Upper lobe of right lung (tissue), 1 donor: Measurements from ENCODE around the gene SAP30BP. TPM values are rescaled to one million over a fixed set of nuclear protein-coding genes. Genes with fewer than 3 reads are reported as not detected.

ENCODE experiments used
- ATAC-seq: fragments of 200-7000 bp; cut with Tn5 transposase; one replicate; pipeline ENCODE4 v1.9.1; 2020; ENCODE audit warnings: mild to moderate bottlenecking, moderate library complexity
- DNase-seq: peaks from one replicate; pipeline ENCODE4 v3.0.0-alpha.2; 2020
- H3K27ac ChIP-seq: fragments of 200-600 bp; one replicate; pipeline ENCODE4 v1.8.0; 2022
- H3K27me3 ChIP-seq: fragments of 200-600 bp; one replicate; pipeline ENCODE4 v1.8.0; 2022; ENCODE audit warnings: mild to moderate bottlenecking
- H3K36me3 ChIP-seq: fragments of 200-600 bp; one replicate; pipeline ENCODE4 v1.8.0; 2022
- H3K4me1 ChIP-seq: fragments of 200-600 bp; one replicate; pipeline ENCODE4 v1.8.0; 2022
- H3K4me3 ChIP-seq: fragments of 200-600 bp; one replicate; pipeline ENCODE4 v1.8.0; 2022; ENCODE audit warnings: mild to moderate bottlenecking
- H3K9me3 ChIP-seq: fragments of 200-600 bp; one replicate; pipeline ENCODE4 v1.8.0; 2022
- CTCF ChIP-seq: fragments of 200-600 bp; IDR thresholded peaks from one replicate; pipeline ENCODE4 v1.8.0; 2022; ENCODE audit warnings: antibody characterized with exemption
- intact Hi-C: fragments of 100-400 bp; cut with DNase I; formaldehyde crosslinking; loops from one replicate; pipeline ENCODE4 v1.11.0; 2022
- total RNA-seq: library from RNA; stranded (reverse); fragmentation: NEBNext Ultra II Directional; extraction: Animal tissue kit (Norgen Biotek cat#: 25700); gene quantifications from one replicate; pipeline ENCODE4 v1.2.1, GENCODE V29; 2021
- donor health status: DM: no; HTN: yes; CAD: no; lungs with severe emphysema.

SAP30BP gene
- total RNA-seq, 1 donor from 2014 or later = 71.4 TPM

- intact Hi-C loops = no loop called here
- H3K36me3 ChIP-seq = peaks cover 62% of the 10 kb centered on the region
- ATAC-seq = no peak
Measured at GRCh38 chr17:75622771-75623273, 44.3 kb upstream of the SAP30BP start.

GRCh38 chr17:75623386-75623785, 43.8 kb upstream of the SAP30BP start:
- Histone ChIP-seq H3K4me1 (no peaks in the 10 kb centered on the region), H3K9me3 (no peaks in the 10 kb centered on the region), H3K27me3 (no peaks in the 10 kb centered on the region), H3K4me3 (no peak overlapping the region), H3K36me3 (peaks cover 56% of the 10 kb centered on the region), H3K27ac (no peak overlapping the region)
- no peak for TF ChIP-seq CTCF
- intact Hi-C loops = no loop called here
- DNase-seq = no peak
- ATAC-seq = no peak

More at GRCh38 chr17:75622771-75623273, 44.3 kb upstream of the SAP30BP start:
- Histone ChIP-seq H3K4me3 (no peak overlapping the region), H3K27me3 (no peaks in the 10 kb centered on the region), H3K4me1 (no peaks in the 10 kb centered on the region), H3K27ac (no peak overlapping the region), H3K9me3 (no peaks in the 10 kb centered on the region)
- TF ChIP-seq CTCF = no peak
- DNase-seq = no peak

- intact Hi-C loops = no loop called here
- no peak overlapping the region for H3K27ac ChIP-seq
- no peaks in the 10 kb centered on the region for H3K4me1 ChIP-seq
- ATAC-seq (no peak), DNase-seq (no peak)
- no peaks in the 10 kb centered on the region for H3K9me3 ChIP-seq
- TF ChIP-seq CTCF = no peak
- H3K27me3 ChIP-seq = no peaks in the 10 kb centered on the region
- H3K4me3 ChIP-seq = no peak overlapping the region
- H3K36me3 ChIP-seq = peaks cover 50% of the 10 kb centered on the region
Measured at GRCh38 chr17:75624021-75624420, 43.1 kb upstream of the SAP30BP start.

GRCh38 chr17:75624714-75625345, 42.3 kb upstream of the SAP30BP start:
- H3K4me1 ChIP-seq = no peaks in the 10 kb centered on the region
- no peaks in the 10 kb centered on the region for H3K27me3 ChIP-seq
- H3K9me3 ChIP-seq = no peaks in the 10 kb centered on the region
- intact Hi-C loops = no loop called here
- DNase-seq (no peak), ATAC-seq (no peak)
- peaks cover 43% of the 10 kb centered on the region for H3K36me3 ChIP-seq
- no peak for TF ChIP-seq CTCF
- H3K27ac ChIP-seq = no peak overlapping the region
- no peak overlapping the region for H3K4me3 ChIP-seq

- H3K36me3 ChIP-seq = peaks cover 50% of the 10 kb centered on the region
- intact Hi-C loops = no loop called here
Measured at GRCh38 chr17:75625813-75626486, 41.2 kb upstream of the SAP30BP start.

More at GRCh38 chr17:75625813-75626486, 41.2 kb upstream of the SAP30BP start:
- TF ChIP-seq CTCF = peak; percentile 43
- ATAC-seq (peak; percentile 7), DNase-seq (no peak)
- H3K27ac ChIP-seq = no peak overlapping the region
- H3K4me3 ChIP-seq = no peak overlapping the region
- H3K27me3 ChIP-seq = no peaks in the 10 kb centered on the region
- H3K9me3 ChIP-seq = no peaks in the 10 kb centered on the region
- H3K4me1 ChIP-seq = no peaks in the 10 kb centered on the region
